DOHH2 (cell line): ENCODE measurements around the gene TCERG1L.

ENCODE experiments used
- EZH2phosphoT487 ChIP-seq: fragments of 200-600 bp; sonication (generic); IDR thresholded peaks from 2 replicates; pipeline ENCODE4 v1.6.1; 2017; ENCODE audit warnings: borderline replicate concordance, mild to moderate bottlenecking, antibody characterized with exemption, low read length, moderate library complexity, mixed read lengths
- TF ChIP-seq, protein P1 (sequence below): fragments of 200-600 bp; sonication (generic); IDR thresholded peaks from one replicate; pipeline ENCODE4 v1.5.1; 2014; ENCODE audit warnings: antibody characterized with exemption, mild to moderate bottlenecking, low read depth, low read length; ENCODE audit not compliant: poor library complexity, severe bottlenecking

DNA sequence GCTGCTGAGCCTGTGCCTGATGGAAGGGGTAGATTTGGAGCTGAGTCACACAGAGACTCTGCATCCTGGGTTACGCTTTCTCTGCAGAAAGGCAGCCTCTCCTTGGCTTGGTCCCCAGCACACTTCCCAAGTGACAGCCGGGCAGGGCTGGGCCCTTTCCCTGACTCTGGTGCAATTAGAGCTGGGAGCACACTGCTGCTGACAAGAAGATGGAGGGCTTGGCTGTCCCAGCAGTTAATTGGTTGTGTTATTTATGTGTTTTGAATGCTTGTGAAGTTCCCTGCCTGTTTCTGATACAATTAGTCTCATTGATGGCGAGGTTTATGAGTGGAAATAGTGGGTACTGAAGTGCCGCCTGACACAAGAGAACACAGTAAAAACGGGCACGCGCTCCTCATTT, 123.6 kb downstream of the TCERG1L start:
- TF ChIP-seq, protein P1, sequence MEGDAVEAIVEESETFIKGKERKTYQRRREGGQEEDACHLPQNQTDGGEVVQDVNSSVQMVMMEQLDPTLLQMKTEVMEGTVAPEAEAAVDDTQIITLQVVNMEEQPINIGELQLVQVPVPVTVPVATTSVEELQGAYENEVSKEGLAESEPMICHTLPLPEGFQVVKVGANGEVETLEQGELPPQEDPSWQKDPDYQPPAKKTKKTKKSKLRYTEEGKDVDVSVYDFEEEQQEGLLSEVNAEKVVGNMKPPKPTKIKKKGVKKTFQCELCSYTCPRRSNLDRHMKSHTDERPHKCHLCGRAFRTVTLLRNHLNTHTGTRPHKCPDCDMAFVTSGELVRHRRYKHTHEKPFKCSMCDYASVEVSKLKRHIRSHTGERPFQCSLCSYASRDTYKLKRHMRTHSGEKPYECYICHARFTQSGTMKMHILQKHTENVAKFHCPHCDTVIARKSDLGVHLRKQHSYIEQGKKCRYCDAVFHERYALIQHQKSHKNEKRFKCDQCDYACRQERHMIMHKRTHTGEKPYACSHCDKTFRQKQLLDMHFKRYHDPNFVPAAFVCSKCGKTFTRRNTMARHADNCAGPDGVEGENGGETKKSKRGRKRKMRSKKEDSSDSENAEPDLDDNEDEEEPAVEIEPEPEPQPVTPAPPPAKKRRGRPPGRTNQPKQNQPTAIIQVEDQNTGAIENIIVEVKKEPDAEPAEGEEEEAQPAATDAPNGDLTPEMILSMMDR = no peak
- no peak for TF ChIP-seq EZH2phosphoT487
